Epithelial cell of prostate (primary cell): ENCODE results near the gene SBNO2.
A peak's percentile ranks its signal among the peaks of the same experiment; 100 is the strongest.
"Not testable (repeated sequence)": the region's sequence is repeated elsewhere in the genome, so short reads cannot be mapped to it uniquely, and the experiment has no call there.

ENCODE experiments used
- DNase-seq: peaks from one replicate; pipeline ENCODE4 v3.0.0-alpha.2; 2011; ENCODE audit warnings: low read depth, low spot score
- H3K27ac ChIP-seq: fragments of 450-650 bp; 2 replicates; pipeline ENCODE4 v1.5.1; 2017; ENCODE audit warnings: mild to moderate bottlenecking

Gene SBNO2

GRCh38 chr19:1211494-1212234, 37.6 kb upstream of the SBNO2 start:
- peak overlapping the region; percentile 97 for H3K27ac ChIP-seq
- DNase-seq: no peak

GRCh38 chr19:1210227-1210538, 36.1 kb upstream of the SBNO2 start:
- H3K27ac ChIP-seq: peak overlapping the region; percentile 97
- no peak for DNase-seq

- peak; percentile 60 for DNase-seq
Measured at GRCh38 chr19:1208830-1209229, 34.8 kb upstream of the SBNO2 start.

GRCh38 chr19:1206864-1207450, 32.9 kb upstream of the SBNO2 start:
- peak overlapping the region; percentile 97 for H3K27ac ChIP-seq
- DNase-seq: no peak

More at GRCh38 chr19:1208830-1209229, 34.8 kb upstream of the SBNO2 start:
- peak overlapping the region; percentile 97 for H3K27ac ChIP-seq

GRCh38 chr19:1206150-1206863, 32.2 kb upstream of the SBNO2 start:
- H3K27ac ChIP-seq: peak overlapping the region; percentile 97
- DNase-seq: no peak

GRCh38 chr19:1205114-1206099, 31.3 kb upstream of the SBNO2 start, which contains the start of gene STK11:
STK11 (plus strand) TSS chr19:1205778; CDS start chr19:1206914, 1,136 bp downstream.
- H3K27ac ChIP-seq: peak within 1 kb of the TSS; percentile 97
- peak; percentile 83 for DNase-seq

GRCh38 chr19:1200614-1201013, 26.5 kb upstream of the SBNO2 start:
- DNase-seq, H3K27ac ChIP-seq: not testable (repeated sequence)

GRCh38 chr19:1199531-1199930, 25.5 kb upstream of the SBNO2 start:
- H3K27ac ChIP-seq: no peak overlapping the region
- DNase-seq: no peak

- no peak for DNase-seq
- no peak overlapping the region for H3K27ac ChIP-seq
Measured at GRCh38 chr19:1189419-1189818, 15.4 kb upstream of the SBNO2 start.

GRCh38 chr19:1183543-1184172, 9.6 kb upstream of the SBNO2 start:
- peak overlapping the region; percentile 97 for H3K27ac ChIP-seq
- no peak for DNase-seq

- DNase-seq: no peak
- peak overlapping the region; percentile 97 for H3K27ac ChIP-seq
Measured at GRCh38 chr19:1182727-1183126, 8.7 kb upstream of the SBNO2 start.

- H3K27ac ChIP-seq: peak overlapping the region; percentile 97
- DNase-seq: no peak
Measured at GRCh38 chr19:1182068-1182467, 8.0 kb upstream of the SBNO2 start.

- peak overlapping the region; percentile 97 for H3K27ac ChIP-seq
- no peak for DNase-seq
Measured at GRCh38 chr19:1181606-1182005, 7.5 kb upstream of the SBNO2 start.

- peak overlapping the region; percentile 97 for H3K27ac ChIP-seq
- peak; percentile 62 for DNase-seq
Measured at GRCh38 chr19:1177322-1178114, 3.5 kb upstream of the SBNO2 start.

GRCh38 chr19:1173159-1173844, 766 bp downstream of the SBNO2 start:
- peak overlapping the region; percentile 90 for H3K27ac ChIP-seq
- no peak for DNase-seq

- no peak for DNase-seq
- peak overlapping the region; percentile 90 for H3K27ac ChIP-seq
Measured at GRCh38 chr19:1172353-1173158, 1.5 kb downstream of the SBNO2 start.

- no peak for DNase-seq
- peak overlapping the region; percentile 90 for H3K27ac ChIP-seq
Measured at GRCh38 chr19:1171755-1172352, 2.2 kb downstream of the SBNO2 start.
